Activated gamma-delta T cell (primary cell): ENCODE data around the gene NCLN.
"Not testable (repeated sequence)": the region's sequence is repeated elsewhere in the genome, so short reads cannot be mapped to it uniquely, and the experiment has no call there.

Experiments used
- DNase-seq: peaks from one replicate; lab custom pipeline; 2025; lab: John Stamatoyannopoulos, UW

NCLN gene

GRCh38 chr19:3225169-3225485 lies 39.4 kb downstream of the NCLN start:
- no peak for DNase-seq

GRCh38 chr19:3225677-3226093 lies 40.0 kb downstream of the NCLN start:
- no peak for DNase-seq

- no peak for DNase-seq
Observed at GRCh38 chr19:3227054-3227626, 41.4 kb downstream of the NCLN start.

GRCh38 chr19:3229346-3229743 lies 43.6 kb downstream of the NCLN start:
- no peak for DNase-seq

- no peak for DNase-seq
Observed at GRCh38 chr19:3229888-3230496, 44.3 kb downstream of the NCLN start.

GRCh38 chr19:3231288-3231687 lies 45.6 kb downstream of the NCLN start:
- no peak for DNase-seq

GRCh38 chr19:3233116-3233515 lies 47.4 kb downstream of the NCLN start:
- no peak for DNase-seq

- DNase-seq = no peak
Observed at GRCh38 chr19:3233831-3234230, 48.1 kb downstream of the NCLN start.

- DNase-seq = no peak
Observed at GRCh38 chr19:3234800-3235199, 49.1 kb downstream of the NCLN start.

GRCh38 chr19:3235604-3236003 lies 49.9 kb downstream of the NCLN start:
- DNase-seq = not testable (repeated sequence)

GRCh38 chr19:3236272-3236671 lies 50.5 kb downstream of the NCLN start:
- DNase-seq = no peak

- no peak for DNase-seq
Observed at GRCh38 chr19:3238066-3238561, 52.4 kb downstream of the NCLN start.

- no peak for DNase-seq
Observed at GRCh38 chr19:3239367-3239766, 53.6 kb downstream of the NCLN start.

- DNase-seq = no peak
Observed at GRCh38 chr19:3243819-3244700, 58.3 kb downstream of the NCLN start.

- no peak for DNase-seq
Observed at GRCh38 chr19:3245050-3245449, 59.3 kb downstream of the NCLN start.

GRCh38 chr19:3248728-3249326 lies 63.1 kb downstream of the NCLN start:
- DNase-seq = no peak

GRCh38 chr19:3249408-3249807 lies 63.7 kb downstream of the NCLN start:
- DNase-seq = no peak

- DNase-seq = no peak
Observed at GRCh38 chr19:3250675-3251074, 64.9 kb downstream of the NCLN start.

- DNase-seq = no peak
Observed at GRCh38 chr19:3251229-3251628, 65.5 kb downstream of the NCLN start.

GRCh38 chr19:3252650-3253049 lies 66.9 kb downstream of the NCLN start:
- no peak for DNase-seq

GRCh38 chr19:3253270-3253669 lies 67.5 kb downstream of the NCLN start:
- DNase-seq = no peak

GRCh38 chr19:3254520-3254919 lies 68.8 kb downstream of the NCLN start:
- no peak for DNase-seq

GRCh38 chr19:3257071-3257470 lies 71.3 kb downstream of the NCLN start:
- no peak for DNase-seq
